Nephron (organoid): ENCODE measurements around the gene PIGX.

Experiments
- H3K27ac Mint-ChIP-seq, 3 experiments: 2 replicates each; pipeline ENCODE4 v1.8.0; 2020; ENCODE audit warnings: mixed read lengths in 3 of 3, mild to moderate bottlenecking in 2 of 3, moderate library complexity in 1 of 3
- H3K27me3 Mint-ChIP-seq: 2 replicates; pipeline ENCODE4 v1.8.0; 2021; ENCODE audit warnings: low read depth, mild to moderate bottlenecking, moderate library complexity, mixed read lengths
- H3K36me3 Mint-ChIP-seq: 2 replicates; pipeline ENCODE4 v1.8.0; 2020; ENCODE audit warnings: low read depth, mixed read lengths
- H3K4me1 Mint-ChIP-seq: 2 replicates; pipeline ENCODE4 v1.8.0; 2020; ENCODE audit warnings: mixed read lengths
- H3K4me3 Mint-ChIP-seq, 3 experiments: 2 replicates each; pipeline ENCODE4 v1.8.0; 2020; ENCODE audit warnings: mild to moderate bottlenecking in 3 of 3, mixed read lengths in 3 of 3, moderate library complexity in 2 of 3
- H3K9me3 Mint-ChIP-seq: 2 replicates; pipeline ENCODE4 v1.8.0; 2020; ENCODE audit warnings: mixed read lengths
- CTCF ChIP-seq, 3 experiments: fragments of 200-600 bp; sonication (generic); IDR thresholded peaks; one replicate each; pipeline ENCODE4 v1.5.0; 2021; ENCODE audit warnings: antibody characterized with exemption in 3 of 3; ENCODE audit not compliant: unreplicated experiment in 3 of 3

The PIGX gene

DNA sequence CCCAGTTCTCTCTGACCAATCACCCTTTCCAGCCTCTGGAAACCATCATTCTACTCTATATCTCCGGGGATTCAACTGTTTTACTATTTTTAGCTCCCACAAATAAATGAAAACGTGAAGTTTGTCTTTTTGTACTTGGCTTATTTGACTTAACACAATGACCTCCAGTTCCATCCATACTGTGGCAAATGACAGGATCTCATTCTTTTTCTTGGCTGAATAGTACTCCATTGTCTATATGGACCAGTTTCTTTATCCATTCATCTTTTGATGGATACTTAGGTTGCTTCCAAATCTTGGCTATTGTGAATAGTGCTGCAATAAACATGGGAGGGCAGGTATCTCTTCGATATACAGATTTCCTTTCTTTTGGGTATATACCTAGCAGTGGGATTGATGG lies 38.5 kb upstream of the PIGX start:
- Mint-ChIP-seq H3K27ac (no peak overlapping the region), H3K27me3 (no peaks in the 10 kb centered on the region), H3K36me3 (no peaks in the 10 kb centered on the region), H3K9me3 (no peaks in the 10 kb centered on the region), H3K4me1 (no peaks in the 10 kb centered on the region), H3K4me3 (no peak overlapping the region)
- TF ChIP-seq CTCF (IDR thresholded peaks at IDR 0.05; ENCODE audit: unreplicated experiment in 3 of 3), result no peak

DNA sequence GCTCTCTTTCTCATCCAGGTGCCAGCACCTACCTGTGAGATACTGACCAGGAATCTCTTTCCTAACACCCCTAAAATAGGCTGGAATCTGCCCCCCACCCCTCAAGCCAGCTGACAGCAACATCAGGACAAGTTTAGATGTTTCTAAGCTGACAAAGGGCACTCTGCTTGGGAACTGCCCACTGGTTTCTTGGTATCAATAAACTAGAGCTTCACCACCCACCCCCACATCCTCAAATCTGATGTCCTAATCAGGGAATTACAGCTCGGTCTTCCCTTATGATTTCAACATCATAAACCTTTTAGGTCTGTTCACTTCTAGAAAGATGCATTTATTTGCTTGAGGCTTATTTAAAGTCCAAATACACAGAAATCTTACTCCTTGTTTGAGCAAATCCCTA lies 34.8 kb upstream of the PIGX start:
- Mint-ChIP-seq H3K4me3 (no peak overlapping the region), H3K4me1 (no peaks in the 10 kb centered on the region), H3K27ac (no peak overlapping the region), H3K9me3 (peaks cover 2% of the 10 kb centered on the region), H3K36me3 (no peaks in the 10 kb centered on the region), H3K27me3 (peaks cover 6% of the 10 kb centered on the region)
- TF ChIP-seq CTCF (IDR thresholded peaks at IDR 0.05; ENCODE audit: unreplicated experiment in 3 of 3), result no peak

GRCh38 chr3:196677931-196678330 lies 34.2 kb upstream of the PIGX start:
- no peaks in the 10 kb centered on the region for H3K4me1 Mint-ChIP-seq
- H3K9me3 Mint-ChIP-seq, result peaks cover 3% of the 10 kb centered on the region

GRCh38 chr3:196684548-196685407 lies 27.4 kb upstream of the PIGX start:
- Mint-ChIP-seq H3K36me3 (no peaks in the 10 kb centered on the region), H3K4me1 (no peaks in the 10 kb centered on the region), H3K4me3 (no peak overlapping the region), H3K9me3 (peaks cover 5% of the 10 kb centered on the region), H3K27ac (no peak overlapping the region), H3K27me3 (peaks cover 10% of the 10 kb centered on the region)
- peak; percentile 80 to 87 (median 84) for TF ChIP-seq CTCF (IDR thresholded peaks at IDR 0.05; ENCODE audit: unreplicated experiment in 3 of 3)

More at GRCh38 chr3:196677931-196678330, 34.2 kb upstream of the PIGX start:
- peaks cover 6% of the 10 kb centered on the region for H3K27me3 Mint-ChIP-seq
- H3K27ac Mint-ChIP-seq, result no peak overlapping the region
- no peak overlapping the region for H3K4me3 Mint-ChIP-seq
- H3K36me3 Mint-ChIP-seq, result no peaks in the 10 kb centered on the region
- no peak for TF ChIP-seq CTCF (IDR thresholded peaks at IDR 0.05; ENCODE audit: unreplicated experiment in 3 of 3)

GRCh38 chr3:196686436-196686835 lies 25.7 kb upstream of the PIGX start:
- no peak for TF ChIP-seq CTCF (IDR thresholded peaks at IDR 0.05; ENCODE audit: unreplicated experiment in 3 of 3)
- Mint-ChIP-seq H3K4me1 (no peaks in the 10 kb centered on the region), H3K27me3 (peaks cover 4% of the 10 kb centered on the region), H3K9me3 (peaks cover 5% of the 10 kb centered on the region), H3K36me3 (no peaks in the 10 kb centered on the region), H3K27ac (no peak overlapping the region), H3K4me3 (no peak overlapping the region)

GRCh38 chr3:196688349-196688748 lies 23.8 kb upstream of the PIGX start:
- H3K4me1 Mint-ChIP-seq, result no peaks in the 10 kb centered on the region
- H3K27ac Mint-ChIP-seq, result no peak overlapping the region
- no peaks in the 10 kb centered on the region for H3K9me3 Mint-ChIP-seq
- no peak for TF ChIP-seq CTCF (IDR thresholded peaks at IDR 0.05; ENCODE audit: unreplicated experiment in 3 of 3)
- H3K27me3 Mint-ChIP-seq, result peaks cover 4% of the 10 kb centered on the region
- H3K4me3 Mint-ChIP-seq, result no peak overlapping the region
- no peaks in the 10 kb centered on the region for H3K36me3 Mint-ChIP-seq
